Panc1 (cell line): ENCODE measurements around the gene SMC4. TPM values are rescaled to one million over a fixed set of nuclear protein-coding genes. Genes with fewer than 3 reads are reported as not detected.

Experiments used
- microRNA-seq: library from miRNA; unstranded; fragments of <30 nt; microRNA quantifications from one replicate; pipeline ENCODE4 v1.1.0, GENCODE V29; 2020; ENCODE audit not compliant: unreplicated experiment
- total RNA-seq: library from RNA; stranded (reverse); gene quantifications from one replicate; pipeline ENCODE4 v1.2.1, GENCODE V29; 2021; ENCODE audit not compliant: unreplicated experiment

The SMC4 gene
- total RNA-seq, 1 experiment from 2014 or later, result 160 TPM

Small RNAs within 50 kb of the gene (microRNA-seq; reads per million reads assigned to microRNA genes)
- 5,742 reads per million, percentile 92 among the genes with 10 or more reads in this experiment for gene MIR15B
- 833 reads per million, percentile 79 among the genes with 10 or more reads in this experiment for gene MIR16-2

Other genes with a start within 250 kb of the SMC4 start
- gene C3orf80, start 174.2 kb upstream of the SMC4 start, total RNA-seq, result 0.05 TPM
- gene IFT80, start 425 bp upstream of the SMC4 start, total RNA-seq, result 35.1 TPM
- 27.9 TPM for gene TRIM59, start 50.1 kb downstream of the SMC4 start, total RNA-seq
- gene KPNA4, start 165.9 kb downstream of the SMC4 start, total RNA-seq, result 84.4 TPM